GM19043 (cell line): ENCODE results near the gene LTA4H.
"Not testable (repeated sequence)": the region's sequence is repeated elsewhere in the genome, so short reads cannot be mapped to it uniquely, and the experiment has no call there.

Experiments
- ATAC-seq: cut with Tn5 transposase; IDR thresholded peaks from one replicate; pipeline ENCODE4 v1.9.1; 2021; ENCODE audit warnings: low read depth; ENCODE audit not compliant: unreplicated experiment

Gene LTA4H

DNA sequence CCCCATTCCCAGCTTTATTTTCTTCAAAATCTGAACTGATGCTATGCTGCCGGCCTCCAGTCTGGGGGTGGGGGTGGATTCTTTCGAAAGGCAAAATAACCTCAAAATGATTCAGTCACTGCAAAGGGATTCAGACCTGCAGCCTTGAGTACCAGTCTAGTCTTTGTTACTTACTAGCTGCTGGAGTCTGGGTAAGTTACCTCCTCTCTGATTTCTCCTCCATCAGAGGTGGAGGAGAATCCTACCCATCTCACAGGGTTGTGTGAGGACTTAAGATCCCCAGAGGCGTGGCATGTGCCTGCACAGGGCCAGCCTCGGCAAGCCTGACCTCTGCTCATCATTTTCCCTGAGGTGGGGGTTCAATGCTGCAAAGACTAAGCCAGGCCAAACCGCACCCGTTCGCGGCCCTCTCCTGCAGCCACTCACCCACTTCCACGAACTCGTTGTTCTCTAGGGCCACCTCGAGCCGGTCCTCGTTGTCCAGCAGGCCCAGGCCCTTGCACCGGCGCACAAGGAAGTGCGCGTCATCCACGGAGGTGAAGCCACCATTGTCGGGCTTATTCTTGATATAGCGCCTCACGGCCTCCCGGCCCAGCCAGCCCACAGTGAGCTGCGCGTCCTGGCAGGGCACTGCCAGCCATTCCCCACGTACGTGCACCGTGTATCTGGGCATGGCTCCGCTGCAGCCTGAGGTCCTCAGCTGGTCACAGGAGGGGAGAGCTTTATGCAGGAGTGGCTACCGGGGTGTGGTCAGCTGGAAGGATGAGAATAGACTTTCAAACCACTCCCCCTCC, 40.0 kb downstream of the LTA4H start:
- ATAC-seq: no peak

DNA sequence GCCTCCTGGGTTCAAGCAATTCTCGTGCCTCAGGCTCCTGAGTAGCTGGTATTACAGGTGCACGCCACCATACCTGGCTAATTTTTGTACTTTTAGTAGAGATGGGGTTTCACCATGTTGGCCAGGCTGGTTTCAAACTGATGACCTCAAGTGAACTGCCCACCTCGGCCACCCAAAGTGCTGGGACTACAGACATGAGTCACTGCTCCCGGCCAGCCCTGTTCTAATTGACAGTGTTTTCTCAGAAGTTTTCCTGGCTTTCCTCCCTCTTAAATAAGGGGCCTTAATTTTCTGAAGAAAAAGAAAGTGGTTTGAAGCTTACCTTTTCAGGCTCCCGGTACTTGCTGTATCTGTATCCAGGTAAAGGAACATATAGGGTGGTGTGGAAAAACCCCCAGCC, 40.9 kb downstream of the LTA4H start:
- no peak for ATAC-seq

DNA sequence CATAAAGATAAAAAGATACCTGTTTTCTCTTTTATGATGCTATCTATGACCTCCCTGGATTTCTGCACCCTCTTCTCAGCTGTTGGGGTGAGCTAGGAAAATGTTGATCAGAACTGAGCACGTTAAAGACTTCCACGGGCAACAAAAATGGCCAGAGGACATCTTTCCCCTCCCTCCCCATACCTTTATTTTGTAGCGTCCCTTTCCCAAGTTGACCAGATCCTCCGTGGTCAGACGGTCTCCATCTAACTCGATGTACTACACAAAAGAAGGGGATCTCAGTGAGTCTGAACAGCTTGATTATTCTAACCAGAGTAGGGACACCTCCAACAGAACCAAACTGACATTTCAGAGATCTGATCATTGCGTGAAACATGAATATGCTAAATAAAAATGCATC, 41.5 kb downstream of the LTA4H start:
- no peak for ATAC-seq

DNA sequence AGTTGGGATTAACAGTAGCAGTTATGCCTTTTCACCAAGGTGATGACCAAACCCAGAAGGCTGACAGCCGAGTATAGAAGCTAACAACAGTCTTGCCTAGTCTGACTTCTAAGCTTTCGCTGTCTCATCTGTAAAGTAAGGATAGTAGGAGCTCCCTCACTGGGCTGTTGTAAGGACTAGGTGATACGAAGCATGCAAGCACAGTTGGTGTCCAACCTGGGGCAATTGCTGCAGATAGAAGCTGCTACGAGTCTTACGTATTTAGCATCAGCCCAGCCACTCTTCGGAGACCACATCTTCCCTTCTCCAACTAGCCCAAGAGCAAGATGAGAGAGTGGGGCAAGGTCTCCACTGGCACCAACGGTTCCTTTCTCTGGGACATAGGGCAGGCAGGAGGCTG, 45.3 kb downstream of the LTA4H start:
- no peak for ATAC-seq

DNA sequence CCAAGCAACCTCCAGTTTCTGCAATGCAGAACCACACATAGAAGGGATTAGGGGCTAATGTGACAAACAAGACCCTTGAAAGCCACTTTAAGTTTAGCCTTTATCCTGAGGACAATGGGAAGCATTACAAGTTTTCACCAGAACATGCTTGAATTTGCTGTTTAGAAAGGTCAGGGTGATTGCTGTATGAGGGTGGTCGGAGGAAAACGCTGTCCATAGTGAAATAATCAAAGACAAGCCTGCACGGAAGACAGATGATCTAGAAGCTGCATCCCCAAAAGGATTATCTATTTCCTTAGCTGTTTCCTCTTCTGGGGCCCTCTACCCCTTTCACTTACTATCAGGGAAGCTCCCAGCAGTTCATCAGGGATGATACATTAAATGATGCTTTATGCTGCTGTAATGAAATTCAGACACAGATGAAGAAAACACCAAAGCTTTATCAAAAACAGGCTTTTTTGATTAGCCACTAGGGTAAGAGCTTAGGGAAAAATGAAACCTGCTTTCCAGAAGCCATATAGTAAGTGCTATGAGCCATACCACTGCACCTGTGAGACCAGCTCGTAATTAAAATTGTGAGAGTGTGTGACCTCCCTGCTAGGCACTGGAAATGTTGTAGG, 45.8 kb downstream of the LTA4H start:
- ATAC-seq: no peak

DNA sequence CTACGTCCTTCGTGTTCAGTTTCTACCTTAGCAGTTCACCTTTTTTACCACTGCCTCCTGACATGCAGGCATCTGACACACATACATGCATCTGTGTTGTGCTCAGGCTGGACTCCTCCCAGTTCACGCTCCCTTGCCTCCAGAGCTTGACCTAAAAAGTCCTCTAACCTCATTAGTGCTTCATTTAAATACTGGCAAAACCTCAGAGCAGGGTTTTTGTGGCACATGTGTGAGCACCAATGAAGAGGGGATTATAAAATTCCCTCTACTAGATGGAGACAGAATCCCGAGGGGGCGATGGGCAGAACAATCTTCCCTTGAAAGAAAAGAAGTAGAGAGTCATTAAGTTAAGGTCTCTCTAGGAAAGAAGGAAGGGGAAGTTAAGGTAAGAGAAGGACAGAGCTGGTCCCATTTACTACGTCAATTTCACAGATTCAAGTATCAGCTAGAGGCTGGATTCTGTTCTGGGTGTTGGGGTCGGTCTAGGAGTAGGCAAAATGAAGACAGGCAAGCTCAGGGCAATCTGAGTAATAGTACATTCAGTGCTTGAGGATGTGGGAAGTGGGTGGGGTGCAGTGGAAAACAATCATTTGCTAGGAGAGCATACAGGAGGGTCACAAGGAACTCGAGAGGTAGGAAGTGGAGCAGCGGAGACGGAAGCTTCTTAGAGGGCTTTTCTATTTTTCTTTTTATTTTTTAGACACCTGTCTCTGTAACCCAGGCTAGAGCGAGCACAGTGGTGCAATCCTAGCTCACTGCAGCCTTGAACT, 46.7 kb downstream of the LTA4H start:
- no peak for ATAC-seq

DNA sequence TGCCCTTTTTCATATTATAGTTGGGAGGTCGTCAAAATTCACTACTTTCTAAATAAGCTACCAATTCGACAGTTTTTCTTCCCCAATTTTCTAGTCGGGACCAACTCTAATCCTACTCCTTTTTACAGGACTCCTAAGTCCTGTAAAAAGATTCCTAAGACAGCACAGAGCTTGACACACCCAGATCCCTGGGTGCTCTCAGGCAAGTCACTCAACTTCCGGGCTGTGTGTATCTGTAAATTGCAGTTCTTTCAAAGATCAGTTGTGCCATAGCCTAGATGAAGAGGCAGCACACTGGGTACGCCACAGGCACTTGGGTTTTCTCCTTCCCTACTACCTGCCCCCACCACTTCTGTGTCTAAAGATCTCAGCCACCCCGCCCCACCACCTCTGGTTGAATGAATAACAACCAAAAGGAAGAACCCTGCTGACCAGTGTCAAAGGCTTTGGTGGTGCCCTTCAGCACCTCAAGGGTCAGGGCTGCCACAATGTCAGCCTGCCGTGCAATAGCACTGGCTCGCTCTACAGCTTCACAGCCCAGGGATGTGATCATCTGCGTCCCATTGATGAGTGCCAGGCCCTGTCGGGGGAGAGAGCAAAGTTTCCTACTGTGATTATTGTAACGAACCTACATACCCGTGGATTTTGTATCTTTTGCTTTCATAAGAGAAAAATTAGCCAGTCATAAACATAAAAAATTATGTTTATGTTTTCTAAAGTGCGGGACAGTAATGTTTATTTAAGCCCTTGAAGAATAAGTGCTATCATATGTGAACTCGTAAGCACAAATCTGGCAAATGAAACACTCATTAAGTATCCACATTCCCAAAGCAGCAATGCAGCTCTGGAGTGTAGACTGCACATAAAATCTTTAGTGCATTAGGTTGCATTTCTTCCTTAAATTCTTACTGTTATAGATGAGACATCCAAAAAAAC, 48.5 kb downstream of the LTA4H start:
- ATAC-seq: no peak

DNA sequence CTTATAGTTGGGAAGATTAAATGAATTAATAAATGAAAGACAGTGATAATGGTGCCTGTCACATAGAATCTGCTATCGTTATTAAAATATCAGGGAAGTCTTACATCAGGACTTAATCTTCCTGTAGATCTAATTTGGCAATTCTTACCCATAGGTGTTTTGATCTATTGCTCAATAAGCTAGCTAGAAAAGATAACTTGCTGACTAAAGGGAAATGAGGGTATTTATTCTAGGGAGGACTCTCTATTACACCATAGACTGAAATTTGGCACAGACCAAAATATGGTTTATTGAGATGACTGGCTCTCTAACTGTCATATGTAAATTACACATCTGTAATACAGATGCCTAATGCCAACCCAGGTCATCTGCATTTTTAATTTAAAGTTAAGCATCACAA, 50.7 kb downstream of the LTA4H start:
- ATAC-seq: no peak

DNA sequence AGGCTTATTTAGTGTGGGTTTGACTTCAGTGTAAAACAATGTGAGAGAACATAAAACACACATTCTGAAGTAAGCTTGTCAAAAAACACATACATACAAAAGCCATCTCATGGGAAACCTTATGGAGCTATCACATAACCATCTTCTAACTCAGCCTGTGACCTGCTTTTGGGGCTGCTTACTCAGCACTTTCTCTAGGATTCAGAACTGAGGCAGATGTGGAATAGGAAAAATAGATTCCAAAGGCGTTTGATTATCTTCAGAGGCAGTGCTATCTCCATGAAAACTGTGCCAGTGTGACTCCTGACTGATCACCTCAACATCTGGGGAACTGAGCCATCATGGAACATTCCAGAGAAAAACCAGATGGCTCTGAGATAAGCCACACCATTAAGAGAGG, 52.8 kb downstream of the LTA4H start:
- ATAC-seq: no peak

DNA sequence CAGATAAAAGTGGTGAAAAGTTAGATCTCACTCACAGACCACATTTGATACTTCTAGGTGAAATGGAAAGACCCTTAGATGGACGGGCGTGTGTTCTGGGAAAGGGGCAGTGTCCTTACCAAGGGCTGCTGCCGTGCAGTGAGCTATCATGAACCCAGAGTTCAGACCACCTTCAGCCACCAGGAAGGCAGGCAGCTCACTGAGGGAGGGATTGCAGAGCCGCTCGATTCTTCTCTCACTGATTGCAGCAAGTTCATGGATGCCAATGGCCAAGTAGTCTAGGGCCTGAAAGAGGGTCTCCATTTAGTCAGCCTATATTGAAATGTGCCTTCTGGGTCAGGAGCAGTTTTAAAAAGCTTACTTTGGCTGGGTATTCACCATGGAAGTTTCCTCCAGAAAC, 55.0 kb downstream of the LTA4H start:
- ATAC-seq: no peak

DNA sequence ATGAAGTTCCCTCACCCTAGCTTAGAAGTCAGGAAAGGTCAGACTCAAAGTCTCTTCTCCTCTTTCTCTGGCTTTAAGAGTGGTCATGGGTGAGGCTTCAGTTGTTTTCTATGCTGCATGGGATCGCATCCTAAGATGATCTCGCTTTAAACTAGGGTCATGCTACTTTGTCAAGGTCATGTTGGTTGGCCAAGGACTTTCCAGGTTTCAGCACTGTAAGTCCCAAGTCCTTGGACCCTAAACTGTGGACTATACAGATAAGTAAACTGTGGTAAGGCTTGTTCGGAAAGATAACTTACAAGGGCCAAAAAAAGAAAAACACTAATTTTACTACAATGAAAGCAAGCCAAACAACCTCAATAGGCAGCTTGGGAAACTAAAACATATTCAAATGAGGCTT, 56.6 kb downstream of the LTA4H start:
- no peak for ATAC-seq

DNA sequence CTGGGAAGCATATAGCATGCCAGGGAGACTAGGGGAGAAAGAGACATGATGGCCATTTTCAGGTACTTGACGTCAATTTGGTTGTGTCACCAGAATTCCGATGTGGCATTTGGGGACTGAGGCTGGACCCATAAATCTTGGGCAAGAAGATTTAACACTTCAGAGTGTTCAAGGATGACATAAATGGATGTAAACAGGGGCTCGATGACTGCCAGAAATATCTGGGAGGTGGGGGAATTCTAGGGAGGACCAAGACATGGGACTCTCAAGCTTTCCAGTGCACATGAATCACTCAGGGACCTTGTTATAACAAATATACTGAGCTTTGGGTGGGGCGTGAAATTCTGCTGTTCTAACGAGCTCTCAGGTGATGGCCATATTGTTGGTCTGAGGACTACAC, 57.0 kb downstream of the LTA4H start:
- no peak for ATAC-seq

DNA sequence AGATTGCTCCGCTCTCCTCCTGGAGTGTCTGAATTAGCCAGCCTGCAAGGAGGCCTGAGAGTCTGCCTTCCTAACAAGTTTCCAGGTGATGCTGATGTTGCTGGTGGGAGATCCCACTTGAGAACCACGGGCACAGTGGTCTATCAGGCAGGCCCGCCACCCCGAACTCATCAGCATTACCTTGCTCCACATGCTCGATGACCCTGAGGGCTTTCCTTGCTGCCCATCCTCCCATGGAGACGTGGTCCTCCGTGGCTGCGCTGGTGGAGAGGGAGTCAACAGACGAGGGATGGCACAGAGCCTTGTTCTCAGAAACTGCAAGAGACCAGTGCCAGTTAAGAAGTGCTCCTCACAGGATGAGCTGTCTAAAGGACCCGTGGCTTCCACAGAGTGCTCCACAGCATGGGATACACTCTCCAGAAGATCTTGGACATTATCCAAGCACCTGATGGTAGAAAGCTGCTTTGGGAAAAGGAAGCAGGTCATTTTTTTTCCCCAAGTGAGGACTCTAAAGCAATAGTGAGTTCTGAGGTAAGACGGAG, 57.6 kb downstream of the LTA4H start:
- ATAC-seq: no peak

DNA sequence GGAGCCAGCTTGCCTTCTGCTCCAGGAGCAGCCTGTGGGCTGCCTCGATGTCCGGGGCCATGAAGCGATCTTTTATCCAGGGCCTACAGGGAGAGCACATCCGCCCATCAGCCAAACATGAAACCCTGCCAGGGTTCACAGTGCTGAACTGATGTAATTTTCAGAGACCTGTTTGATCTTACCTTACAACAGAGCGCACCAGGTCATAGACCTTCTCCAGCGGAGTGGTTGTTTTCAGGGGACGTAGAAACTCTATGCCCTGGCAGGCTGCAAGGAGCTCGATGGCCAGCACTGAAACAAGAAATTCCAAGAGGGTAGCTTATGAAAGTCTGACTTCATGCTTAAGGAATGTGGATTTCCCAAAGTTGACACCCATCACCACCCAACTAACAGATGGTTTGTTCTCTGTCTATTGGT, 59.0 kb downstream of the LTA4H start:
- no peak for ATAC-seq

DNA sequence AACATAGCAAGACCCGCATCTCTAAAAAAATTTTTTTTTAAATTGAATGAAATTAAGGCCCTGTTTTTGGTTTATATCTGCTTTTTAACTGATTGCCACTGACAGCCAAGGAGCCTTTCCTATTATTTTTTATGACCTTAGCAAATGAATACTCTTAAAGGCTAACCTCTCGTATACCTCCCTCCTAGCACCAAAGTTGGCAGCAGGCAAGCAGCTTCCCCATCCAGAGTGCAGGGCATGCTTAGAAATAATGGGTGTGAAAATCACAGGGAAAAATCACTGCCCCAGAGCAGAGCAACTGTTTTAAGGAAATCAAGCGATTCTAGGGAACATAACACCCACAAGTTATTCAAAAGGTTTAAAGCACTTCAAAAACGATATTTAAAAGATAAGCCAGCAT, 59.9 kb downstream of the LTA4H start:
- no peak for ATAC-seq

DNA sequence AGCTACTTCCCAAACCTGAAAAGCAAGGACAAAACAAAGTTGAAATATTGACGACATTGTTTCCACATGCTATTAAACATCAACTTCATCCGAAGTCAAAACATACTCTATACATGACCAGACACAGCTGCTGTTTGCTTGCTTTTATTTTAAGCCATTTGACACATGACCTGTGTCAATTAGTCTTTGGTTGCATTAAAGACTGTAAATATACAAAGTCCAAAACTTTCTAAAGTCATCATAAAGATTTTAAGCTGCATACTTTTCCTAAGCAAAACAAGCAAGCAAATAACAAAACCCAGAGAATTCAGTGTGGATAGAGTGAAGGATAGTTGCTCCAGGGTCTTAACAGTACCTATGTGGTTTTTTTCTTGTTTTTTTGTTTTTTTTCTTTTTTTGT, 61.0 kb downstream of the LTA4H start:
- ATAC-seq: no peak

DNA sequence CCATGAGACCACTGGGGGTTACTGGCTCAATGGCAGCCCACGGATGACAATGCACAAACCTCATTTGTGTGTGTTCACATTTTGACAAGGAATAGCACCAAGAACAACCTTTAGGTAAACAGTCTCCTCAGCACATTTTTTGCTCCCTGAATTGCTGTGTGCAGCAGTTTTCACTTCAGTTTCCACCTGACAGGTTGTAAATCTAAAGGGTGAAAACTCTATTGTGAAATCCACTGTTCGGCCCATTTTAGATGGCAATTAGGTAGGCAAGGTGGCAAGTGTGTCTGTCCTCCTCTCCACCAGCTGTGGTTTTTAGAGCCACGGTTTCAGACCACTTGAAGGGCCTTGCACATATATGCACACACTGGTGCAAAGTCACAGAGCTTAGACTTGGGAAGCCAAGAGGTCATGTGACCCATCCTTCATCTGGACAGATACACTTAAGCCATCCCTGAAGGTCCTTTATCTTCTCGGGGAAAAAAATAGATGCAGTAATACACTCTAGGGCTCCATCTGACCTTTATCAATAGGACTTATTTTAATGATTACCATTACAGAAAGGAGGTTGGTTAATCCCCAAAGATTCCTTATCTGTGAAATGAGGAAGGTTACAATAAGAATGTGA, 62.4 kb downstream of the LTA4H start:
- ATAC-seq: no peak

DNA sequence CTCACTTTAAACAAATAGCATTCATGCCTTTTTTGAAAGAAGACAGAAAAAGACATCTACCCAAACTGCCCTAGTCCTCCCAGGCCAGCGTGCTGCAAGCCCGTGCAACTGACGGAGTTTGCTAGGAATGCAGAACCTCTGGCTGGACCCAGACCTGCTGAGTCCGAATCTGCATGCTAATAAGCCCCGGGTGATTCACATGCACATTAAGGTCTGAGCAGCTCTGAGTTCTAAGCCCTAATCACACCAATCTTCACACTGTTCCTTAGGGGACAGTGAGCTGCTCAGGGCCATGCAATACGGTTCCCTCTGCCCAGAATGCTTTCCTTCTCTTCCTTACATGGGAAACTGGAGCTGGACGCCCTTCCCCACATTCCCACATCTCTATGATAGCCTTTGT, 64.5 kb downstream of the LTA4H start:
- ATAC-seq: no peak

DNA sequence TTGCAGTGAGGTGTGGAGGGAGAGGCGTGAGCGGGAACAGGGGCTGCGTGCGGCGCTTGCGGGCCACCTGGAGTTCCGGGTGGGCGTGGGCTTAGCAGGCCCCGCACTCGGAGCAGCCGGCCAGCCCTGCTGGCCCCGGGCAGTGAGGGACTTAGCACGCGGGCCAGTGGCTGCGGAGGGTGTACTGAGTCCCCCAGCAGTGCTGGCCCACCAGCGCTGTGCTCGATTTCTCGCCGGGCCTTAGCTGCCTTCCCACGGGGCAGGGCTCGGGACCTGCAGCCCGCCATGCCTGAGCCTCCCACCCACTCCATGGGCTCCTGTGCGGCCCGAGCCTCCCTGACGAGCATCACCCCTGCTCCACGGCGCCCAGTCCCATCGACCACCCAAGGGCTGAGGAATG, 66.3 kb downstream of the LTA4H start:
- not testable (repeated sequence) for ATAC-seq

DNA sequence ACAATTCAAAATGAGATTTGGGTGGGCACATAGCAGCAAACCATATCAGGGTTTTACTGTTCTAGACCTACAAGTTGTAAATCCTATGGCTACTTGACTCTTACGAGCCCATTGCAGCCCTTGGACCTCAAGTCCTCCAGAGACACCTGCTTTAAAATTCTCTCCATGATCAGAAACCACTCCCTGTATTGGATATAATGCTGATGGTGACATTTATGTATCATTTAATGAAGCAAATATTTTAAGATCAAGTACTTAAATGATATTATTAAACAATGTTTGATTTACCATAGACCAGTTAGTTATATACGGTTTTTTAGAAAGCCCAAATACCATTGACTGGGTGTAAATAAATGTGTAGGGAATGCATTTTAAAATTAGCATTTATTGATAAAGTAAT, 68.1 kb downstream of the LTA4H start:
- ATAC-seq: no peak
